Peyer's patch (tissue), 4 donors: ENCODE measurements around the gene TADA2A. TPM values are rescaled to one million over a fixed set of nuclear protein-coding genes. Genes with fewer than 3 reads are reported as not detected.

Experiments used
- DNase-seq, 3 donors: peaks; one replicate each; pipeline ENCODE4 v3.0.0-alpha.2; 2017 to 2019
- H3K27ac ChIP-seq, 4 donors: fragments of 200-600 bp; sonication (generic); one replicate each; pipeline ENCODE4 v1.5.1; 2016 to 2019
- H3K27me3 ChIP-seq, 2 donors: fragments of 200-600 bp; sonication (generic); one replicate each; pipeline ENCODE4 v1.5.1; 2019
- H3K36me3 ChIP-seq, 3 donors: fragments of 200-600 bp; sonication (generic); one replicate each; pipeline ENCODE4 v1.5.1; 2016 to 2019
- H3K4me1 ChIP-seq, 4 donors: fragments of 200-600 bp; sonication (generic); one replicate each; pipeline ENCODE4 v1.5.1; 2016 to 2019
- H3K4me3 ChIP-seq, 4 donors: fragments of 200-600 bp; sonication (generic); 1 replicate in 3 of 4; 2 replicates in 1 of 4; pipeline ENCODE4 v1.5.1; 2016 to 2019; ENCODE audit warnings: mild to moderate bottlenecking in 1 of 4
- H3K9me3 ChIP-seq, 4 donors: fragments of 200-600 bp; sonication (generic); one replicate each; pipeline ENCODE4 v1.5.1; 2016 to 2019; ENCODE audit warnings: mild to moderate bottlenecking in 1 of 4
- POLR2A ChIP-seq, 2 donors: fragments of 450-650 bp; IDR thresholded peaks; one replicate each; pipeline ENCODE4 v1.5.1; 2017; ENCODE audit warnings: antibody characterized with exemption in 2 of 2, mild to moderate bottlenecking in 2 of 2, moderate library complexity in 2 of 2
- total RNA-seq, 4 donors: library from RNA; depleted of rRNA; stranded (reverse); fragments of >200 nt; gene quantifications; one replicate each; pipeline ENCODE4 v1.1.0, GENCODE V29; 2016
- TF ChIP-seq, protein P1 (sequence below), 6 experiments: fragments of 450-650 bp in 4 of 6; fragments of 200-600 bp in 2 of 6; sonication (generic) in 1 of 6; IDR thresholded peaks; one replicate each; pipeline ENCODE4 v1.5.1; 2017 to 2019; ENCODE audit warnings: antibody characterized with exemption in 6 of 6, mild to moderate bottlenecking in 3 of 6, moderate library complexity in 1 of 6

The TADA2A gene
- total RNA-seq, 4 donors from 2014 or later: 25.7 to 80.9 (median 43.2) TPM

DNA sequence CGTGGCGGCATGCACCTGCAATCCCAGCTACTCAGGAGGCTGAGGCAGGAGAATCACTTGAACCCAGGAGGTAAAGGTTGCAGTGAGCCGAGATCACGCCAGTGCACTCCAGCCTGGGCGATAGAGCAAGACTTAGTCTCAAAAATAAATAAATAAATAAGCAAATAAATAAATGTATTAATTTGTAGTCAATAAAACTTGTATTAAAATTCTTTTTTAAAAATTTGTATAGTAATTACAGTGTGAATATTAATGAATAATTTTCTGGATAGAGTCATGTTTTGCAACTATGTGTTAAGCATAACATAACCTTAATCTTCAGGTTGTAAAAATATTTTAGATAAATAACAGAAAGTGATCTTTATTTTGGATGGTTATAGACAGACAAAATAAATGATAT, 55.8 kb downstream of the TADA2A start:
- Histone ChIP-seq H3K4me3 (no peak overlapping the region), H3K9me3 (no peaks in the 10 kb centered on the region), H3K27me3 (no peaks in the 10 kb centered on the region), H3K4me1 (no peaks in the 10 kb centered on the region), H3K36me3 (peaks cover 0 to 52% (median 0%) of the 10 kb centered on the region in 3 donors), H3K27ac (no peak overlapping the region)
- TF ChIP-seq, protein P1, sequence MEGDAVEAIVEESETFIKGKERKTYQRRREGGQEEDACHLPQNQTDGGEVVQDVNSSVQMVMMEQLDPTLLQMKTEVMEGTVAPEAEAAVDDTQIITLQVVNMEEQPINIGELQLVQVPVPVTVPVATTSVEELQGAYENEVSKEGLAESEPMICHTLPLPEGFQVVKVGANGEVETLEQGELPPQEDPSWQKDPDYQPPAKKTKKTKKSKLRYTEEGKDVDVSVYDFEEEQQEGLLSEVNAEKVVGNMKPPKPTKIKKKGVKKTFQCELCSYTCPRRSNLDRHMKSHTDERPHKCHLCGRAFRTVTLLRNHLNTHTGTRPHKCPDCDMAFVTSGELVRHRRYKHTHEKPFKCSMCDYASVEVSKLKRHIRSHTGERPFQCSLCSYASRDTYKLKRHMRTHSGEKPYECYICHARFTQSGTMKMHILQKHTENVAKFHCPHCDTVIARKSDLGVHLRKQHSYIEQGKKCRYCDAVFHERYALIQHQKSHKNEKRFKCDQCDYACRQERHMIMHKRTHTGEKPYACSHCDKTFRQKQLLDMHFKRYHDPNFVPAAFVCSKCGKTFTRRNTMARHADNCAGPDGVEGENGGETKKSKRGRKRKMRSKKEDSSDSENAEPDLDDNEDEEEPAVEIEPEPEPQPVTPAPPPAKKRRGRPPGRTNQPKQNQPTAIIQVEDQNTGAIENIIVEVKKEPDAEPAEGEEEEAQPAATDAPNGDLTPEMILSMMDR (IDR thresholded peaks at IDR 0.05): no peak
- TF ChIP-seq POLR2A (IDR thresholded peaks at IDR 0.05): no peak
- no peak for DNase-seq

DNA sequence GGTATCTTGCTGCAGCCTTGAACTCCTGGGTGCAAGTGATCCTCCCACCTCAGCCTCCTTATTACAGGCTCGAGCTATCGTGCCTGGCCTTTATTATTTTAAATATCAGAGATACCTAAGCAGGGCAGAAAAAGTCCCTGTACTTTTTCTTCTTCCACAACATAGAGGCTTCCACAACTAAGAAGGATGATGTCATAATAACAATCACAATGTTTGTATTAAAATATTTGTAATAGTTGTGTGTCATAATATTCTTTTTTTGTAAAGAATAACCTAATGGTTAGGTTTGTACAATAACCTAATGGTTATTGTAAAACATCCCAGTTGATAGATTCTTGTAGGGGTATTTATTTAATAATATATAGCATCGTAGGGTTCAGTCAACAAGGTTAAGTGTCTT, 56.4 kb downstream of the TADA2A start:
- TF ChIP-seq, protein P1 (IDR thresholded peaks at IDR 0.05): no peak
- TF ChIP-seq POLR2A (IDR thresholded peaks at IDR 0.05): no peak
- Histone ChIP-seq H3K36me3 (peaks cover 0 to 57% (median 0%) of the 10 kb centered on the region in 3 donors), H3K27me3 (no peaks in the 10 kb centered on the region)

DNA sequence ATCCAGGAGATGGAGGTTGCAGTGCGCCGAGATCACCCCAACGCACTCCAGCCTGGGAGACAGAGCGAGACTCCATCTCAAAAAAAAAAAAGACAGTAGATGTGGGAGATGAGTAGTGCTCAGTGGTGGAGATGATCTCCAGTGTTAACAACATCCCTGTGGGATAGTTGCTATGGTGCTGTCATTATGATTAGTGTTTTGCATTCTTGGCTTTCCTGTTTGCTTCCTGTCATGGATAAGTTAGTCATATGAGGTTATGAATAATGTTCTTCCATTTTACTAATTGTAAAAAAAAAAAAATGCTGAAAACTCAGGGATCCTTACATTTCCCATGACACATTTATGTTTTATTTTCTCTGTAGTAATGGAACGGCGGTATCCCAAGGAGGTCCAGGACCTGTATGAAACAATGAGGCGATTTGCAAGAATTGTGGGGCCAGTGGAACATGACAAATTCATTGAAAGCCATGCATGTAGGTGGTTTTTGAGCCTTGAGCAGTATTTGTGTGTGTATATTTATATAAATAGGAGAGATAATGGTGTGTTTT, 58.5 kb downstream of the TADA2A start:
- Histone ChIP-seq H3K4me1 (no peaks in the 10 kb centered on the region), H3K4me3 (no peak overlapping the region), H3K9me3 (no peaks in the 10 kb centered on the region), H3K27ac (no peak overlapping the region), H3K27me3 (no peaks in the 10 kb centered on the region), H3K36me3 (peaks cover 0 to 74% (median 0%) of the 10 kb centered on the region in 3 donors)
- TF ChIP-seq, protein P1 (IDR thresholded peaks at IDR 0.05): no peak
- TF ChIP-seq POLR2A (IDR thresholded peaks at IDR 0.05): no peak
- DNase-seq: no peak

More for the DNA sequence above, 56.4 kb downstream of the TADA2A start:
- no peak overlapping the region for H3K27ac ChIP-seq
- no peak for DNase-seq
- no peaks in the 10 kb centered on the region for H3K9me3 ChIP-seq
- no peak overlapping the region for H3K4me3 ChIP-seq
- no peaks in the 10 kb centered on the region for H3K4me1 ChIP-seq

DNA sequence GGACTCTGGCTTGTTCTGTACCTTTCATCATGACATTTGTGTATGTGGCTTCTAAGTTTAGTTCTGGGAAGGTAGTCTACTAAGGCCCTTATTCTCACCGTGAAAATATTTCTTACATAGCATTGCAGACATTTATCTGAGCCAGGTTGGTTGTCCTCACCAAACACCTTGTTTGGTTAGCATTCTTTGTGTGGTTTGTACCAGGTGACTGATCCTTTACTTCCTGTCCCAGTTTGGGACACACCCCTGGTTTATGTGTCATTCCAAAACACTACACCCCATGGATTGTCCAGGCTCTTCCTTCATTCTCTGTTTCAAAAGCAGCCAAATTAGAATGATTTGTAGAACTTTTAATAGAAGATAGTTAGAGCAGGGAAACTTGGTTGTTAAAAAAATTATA, 59.8 kb downstream of the TADA2A start:
- DNase-seq: no peak
- Histone ChIP-seq H3K4me3 (no peak overlapping the region), H3K27me3 (no peaks in the 10 kb centered on the region), H3K36me3 (peaks cover 0 to 76% (median 0%) of the 10 kb centered on the region in 3 donors), H3K4me1 (no peaks in the 10 kb centered on the region), H3K27ac (no peak overlapping the region), H3K9me3 (no peaks in the 10 kb centered on the region)
- TF ChIP-seq, protein P1 (IDR thresholded peaks at IDR 0.05): no peak
- no peak for TF ChIP-seq POLR2A (IDR thresholded peaks at IDR 0.05)

DNA sequence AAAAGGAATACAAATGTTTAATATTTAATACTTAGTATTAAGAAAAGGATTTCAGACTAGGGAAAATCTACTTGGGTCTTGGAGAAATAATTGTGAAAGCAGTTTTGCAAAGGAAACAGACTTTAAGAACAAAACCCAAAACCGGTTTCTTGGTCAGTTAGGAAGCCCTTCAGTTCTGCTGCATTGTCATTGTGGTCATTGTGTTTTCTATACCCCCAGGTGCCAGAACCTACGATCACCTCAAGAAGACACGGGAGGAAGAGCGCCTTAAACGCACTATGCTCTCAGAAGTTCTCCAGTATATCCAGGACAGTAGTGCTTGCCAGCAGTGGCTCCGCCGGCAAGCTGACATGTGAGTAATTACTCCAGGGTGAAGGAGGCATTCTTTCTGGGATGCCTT, 63.5 kb downstream of the TADA2A start:
- no peaks in the 10 kb centered on the region for H3K27me3 ChIP-seq
- H3K4me1 ChIP-seq: no peaks in the 10 kb centered on the region
- no peak for DNase-seq
- no peak overlapping the region for H3K27ac ChIP-seq
- TF ChIP-seq POLR2A (IDR thresholded peaks at IDR 0.05): no peak
- H3K4me3 ChIP-seq: no peak overlapping the region
- H3K9me3 ChIP-seq: no peaks in the 10 kb centered on the region
- peaks cover 0 to 87% (median 0%) of the 10 kb centered on the region in 3 donors for H3K36me3 ChIP-seq

DNA sequence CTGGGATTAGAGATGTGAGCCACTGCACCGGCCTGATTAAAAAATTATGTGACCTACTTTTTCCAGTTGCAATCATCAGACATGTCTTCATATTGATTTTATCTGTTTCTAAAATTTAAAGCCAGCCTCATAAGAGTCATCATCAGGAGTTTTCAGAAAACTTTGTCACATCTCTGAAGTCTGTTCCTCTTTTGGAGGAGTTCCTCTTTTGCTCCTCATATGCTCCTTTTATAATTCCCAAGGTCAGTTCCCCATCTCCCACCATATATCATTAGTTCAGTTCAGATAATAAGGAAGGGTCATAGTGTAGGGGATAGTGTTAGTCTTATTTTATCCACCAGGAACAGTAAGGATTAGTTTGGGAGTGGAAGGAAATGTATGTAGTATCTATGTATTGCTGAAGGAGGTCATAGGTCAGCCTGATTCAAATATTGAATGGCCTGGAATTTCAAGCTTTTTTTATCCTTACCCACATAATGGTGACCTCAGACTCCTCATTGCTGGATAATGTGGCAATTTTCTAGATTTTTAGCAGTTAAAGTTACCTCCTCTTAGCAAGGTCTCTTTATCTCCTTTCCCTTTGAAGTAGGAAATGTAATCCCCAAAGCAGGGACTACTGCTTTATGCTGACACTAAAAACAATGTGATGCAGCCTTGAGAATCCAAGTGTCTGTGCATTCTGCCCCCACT, 69.2 kb downstream of the TADA2A start:
- no peaks in the 10 kb centered on the region for H3K4me1 ChIP-seq
- H3K27me3 ChIP-seq: no peaks in the 10 kb centered on the region
- no peak overlapping the region for H3K27ac ChIP-seq
- H3K9me3 ChIP-seq: no peaks in the 10 kb centered on the region
- TF ChIP-seq, protein P1 (IDR thresholded peaks at IDR 0.05): no peak
- TF ChIP-seq POLR2A (IDR thresholded peaks at IDR 0.05): no peak
- no peak overlapping the region for H3K4me3 ChIP-seq
- DNase-seq: no peak
- peaks cover 0 to 86% (median 0%) of the 10 kb centered on the region in 3 donors for H3K36me3 ChIP-seq
